Panc1 (cell line): ENCODE data around the gene E4F1.

Experiments used
- CTCF ChIP-seq: fragments of 450-650 bp; IDR thresholded peaks from 2 replicates; pipeline ENCODE4 v1.5.1; 2017; ENCODE audit warnings: mild to moderate bottlenecking
- POLR2AphosphoS5 ChIP-seq: IDR thresholded peaks from 2 replicates; pipeline ENCODE4 v1.6.1; 2012; ENCODE audit warnings: mild to moderate bottlenecking, low read depth, low read length, moderate library complexity
- REST ChIP-seq, 2 experiments: IDR thresholded peaks; 2 replicates each; pipeline ENCODE4 v1.6.1; 2011 to 2012; ENCODE audit warnings: low read depth in 2 of 2, control low read depth in 1 of 2, low read length in 1 of 2, mild to moderate bottlenecking in 1 of 2, moderate library complexity in 1 of 2; ENCODE audit not compliant: insufficient read depth in 1 of 2
- SIN3A ChIP-seq: IDR thresholded peaks from 2 replicates; pipeline ENCODE4 v1.6.1; 2012; ENCODE audit warnings: low read depth, mild to moderate bottlenecking, low read length, moderate library complexity, borderline replicate concordance; ENCODE audit not compliant: insufficient read depth

DNA sequence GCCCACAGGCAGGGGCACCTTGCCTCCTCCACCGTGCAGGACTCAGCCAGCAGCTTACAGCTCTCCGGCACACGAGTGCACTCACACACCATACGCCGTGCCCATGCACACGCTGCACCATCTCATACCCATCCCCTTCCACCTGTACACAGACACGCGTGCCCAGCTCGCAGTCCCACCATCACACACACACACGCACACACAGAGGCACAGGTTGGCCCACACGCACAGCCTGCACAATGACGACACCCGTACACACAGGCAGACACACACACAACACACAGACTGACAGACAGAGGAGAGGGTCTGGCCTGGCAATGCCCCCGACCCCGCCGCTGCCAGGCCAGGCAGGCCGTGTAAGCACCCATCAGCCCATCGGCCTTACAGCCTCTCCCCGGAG, 39.0 kb upstream of the E4F1 start:
- no peak for TF ChIP-seq CTCF
- no peak for TF ChIP-seq SIN3A
- no peak for TF ChIP-seq REST (IDR thresholded peaks at IDR 0.05; ENCODE audit: insufficient read depth in 1 of 2, low read depth in 2 of 2, low read length in 1 of 2)
- TF ChIP-seq POLR2AphosphoS5, result no peak
